Measurements from ENCODE around the gene BTG1.

GRCh38 chr12:92176646-92177045, 31.0 kb upstream of the BTG1 start:
- TF ChIP-seq CTCF (IDR thresholded peaks at IDR 0.05) (no peak), POLR2A (IDR thresholded peaks at IDR 0.05) (no peak), EP300 (IDR thresholded peaks at IDR 0.05; ENCODE audit: low read depth) (no peak)

All from transverse colon (tissue), 3 donors.